SK-N-SH treated with all-trans-retinoic acid at 6 μM for 48 hours (cell line): ENCODE data around the gene NME9.

Experiments used
- ATAC-seq: fragments of 200-7000 bp; cut with Tn5 transposase; 3 replicates; pipeline ENCODE4 v1.9.1; 2020; ENCODE audit warnings: mild to moderate bottlenecking, moderate library complexity
- ARNTL ChIP-seq: fragments of 450-650 bp; formaldehyde crosslinking; IDR thresholded peaks from 2 replicates; pipeline ENCODE4 v1.5.0; 2020; ENCODE audit warnings: low read depth, mild to moderate bottlenecking, moderate library complexity, borderline replicate concordance
- BACH2 ChIP-seq: fragments of 250-450 bp; sonication (Bioruptor Pico); IDR thresholded peaks from 2 replicates; pipeline ENCODE4 v1.9.0; 2021; ENCODE audit warnings: mild to moderate bottlenecking, borderline replicate concordance
- ESRRG ChIP-seq: fragments of 250-450 bp; sonication (Bioruptor Pico); IDR thresholded peaks from 2 replicates; pipeline ENCODE4 v1.6.1; 2021; ENCODE audit warnings: mild to moderate bottlenecking
- ISL1 ChIP-seq: fragments of 250-450 bp; sonication (Bioruptor Pico); IDR thresholded peaks from 2 replicates; pipeline ENCODE4 v2.1.2; 2022; ENCODE audit warnings: mild to moderate bottlenecking, moderate library complexity
- OSR1 ChIP-seq: fragments of 250-450 bp; sonication (Bioruptor Pico); IDR thresholded peaks from 2 replicates; pipeline ENCODE4 v1.8.0; 2022; ENCODE audit warnings: moderate library complexity, mild to moderate bottlenecking, inconsistent platforms
- PPARA ChIP-seq: fragments of 250-450 bp; sonication (Bioruptor Pico); IDR thresholded peaks from 2 replicates; pipeline ENCODE4 v1.5.0; 2020; ENCODE audit warnings: mild to moderate bottlenecking, borderline replicate concordance
- RARB ChIP-seq: fragments of 250-450 bp; sonication (Bioruptor Pico); IDR thresholded peaks from 2 replicates; pipeline ENCODE4 v1.8.0; 2021; ENCODE audit warnings: mild to moderate bottlenecking, moderate library complexity
- SNAI2 ChIP-seq: fragments of 250-450 bp; sonication (Bioruptor Pico); IDR thresholded peaks from 2 replicates; pipeline ENCODE4 v1.5.0; 2020; ENCODE audit warnings: mild to moderate bottlenecking, moderate library complexity
- TOX ChIP-seq: fragments of 250-450 bp; sonication (Bioruptor Pico); IDR thresholded peaks from 2 replicates; pipeline ENCODE4 v1.8.0; 2021; ENCODE audit warnings: mild to moderate bottlenecking, moderate library complexity, borderline replicate concordance
- TSHZ2 ChIP-seq: fragments of 250-450 bp; sonication (Bioruptor Pico); IDR thresholded peaks from 2 replicates; pipeline ENCODE4 v1.5.0; 2020; ENCODE audit warnings: mild to moderate bottlenecking, moderate library complexity
- ZC3H10 ChIP-seq: fragments of 250-450 bp; sonication (Bioruptor Pico); IDR thresholded peaks from 2 replicates; pipeline ENCODE4 v1.5.1; 2021; ENCODE audit warnings: mild to moderate bottlenecking, moderate library complexity
- ZFP3 ChIP-seq: fragments of 250-450 bp; sonication (Bioruptor Pico); IDR thresholded peaks from 2 replicates; pipeline ENCODE4 v1.5.0; 2020; ENCODE audit warnings: mild to moderate bottlenecking, moderate library complexity
- ZFP30 ChIP-seq: fragments of 450-650 bp; formaldehyde crosslinking; IDR thresholded peaks from 2 replicates; pipeline ENCODE4 v1.5.0; 2022; ENCODE audit warnings: mild to moderate bottlenecking, moderate library complexity
- ZNF565 ChIP-seq: fragments of 450-650 bp; formaldehyde crosslinking; conservative IDR thresholded peaks from 2 replicates; pipeline ENCODE4 v1.5.0; 2020; ENCODE audit warnings: low read depth, mild to moderate bottlenecking, moderate library complexity
- ZNF70 ChIP-seq: fragments of 450-650 bp; formaldehyde crosslinking; IDR thresholded peaks from 2 replicates; pipeline ENCODE4 v1.5.0; 2020; ENCODE audit warnings: mild to moderate bottlenecking, moderate library complexity
- ZNF8 ChIP-seq: fragments of 450-650 bp; formaldehyde crosslinking; IDR thresholded peaks from 2 replicates; pipeline ENCODE4 v1.5.0; 2020; ENCODE audit warnings: mild to moderate bottlenecking, moderate library complexity
- TF ChIP-seq, protein P1 (sequence below): fragments of 250-450 bp; sonication (Bioruptor Pico); IDR thresholded peaks from 2 replicates; pipeline ENCODE4 v1.8.0; 2021; ENCODE audit warnings: low read depth, mild to moderate bottlenecking, moderate library complexity, borderline replicate concordance
- TF ChIP-seq, protein P2 (sequence below): fragments of 250-450 bp; sonication (Bioruptor Pico); IDR thresholded peaks from 2 replicates; pipeline ENCODE4 v1.8.0; 2020; ENCODE audit warnings: mild to moderate bottlenecking, moderate library complexity, borderline replicate concordance
- TF ChIP-seq, protein P3 (sequence below): fragments of 250-450 bp; sonication (Bioruptor Pico); IDR thresholded peaks from 2 replicates; pipeline ENCODE4 v1.5.1; 2021; ENCODE audit warnings: mild to moderate bottlenecking, moderate library complexity
- TF ChIP-seq, protein P4 (sequence below): fragments of 250-450 bp; sonication (Bioruptor Pico); IDR thresholded peaks from 2 replicates; pipeline ENCODE4 v1.5.1; 2020; ENCODE audit warnings: low read depth, mild to moderate bottlenecking, moderate library complexity

The NME9 gene

DNA sequence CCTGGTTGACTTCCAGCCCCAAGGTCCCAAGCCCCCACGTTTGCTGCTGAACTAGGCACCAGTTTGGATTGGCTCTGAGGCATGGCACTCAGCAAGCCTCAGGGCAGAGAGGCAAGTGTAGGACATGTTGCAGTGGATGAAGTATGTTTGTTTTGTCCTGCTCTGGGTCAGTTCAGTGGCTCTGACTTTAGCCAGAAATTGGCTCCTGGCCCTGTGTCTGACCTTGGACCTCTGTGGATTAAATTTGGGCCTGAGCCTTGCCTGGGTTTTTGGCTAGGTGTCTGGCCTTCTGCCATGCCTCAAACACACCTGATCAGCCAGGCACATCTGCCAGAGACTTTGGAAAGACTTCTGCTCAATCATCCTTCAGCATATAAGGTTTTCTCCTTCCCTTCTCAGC, 15.1 kb upstream of the NME9 start:
- ATAC-seq: no peak
- TF ChIP-seq OSR1 (CRISPR knock-in tag): no peak
- no peak for TF ChIP-seq ZFP3 (CRISPR knock-in tag)
- no peak for TF ChIP-seq ESRRG (CRISPR knock-in tag)

DNA sequence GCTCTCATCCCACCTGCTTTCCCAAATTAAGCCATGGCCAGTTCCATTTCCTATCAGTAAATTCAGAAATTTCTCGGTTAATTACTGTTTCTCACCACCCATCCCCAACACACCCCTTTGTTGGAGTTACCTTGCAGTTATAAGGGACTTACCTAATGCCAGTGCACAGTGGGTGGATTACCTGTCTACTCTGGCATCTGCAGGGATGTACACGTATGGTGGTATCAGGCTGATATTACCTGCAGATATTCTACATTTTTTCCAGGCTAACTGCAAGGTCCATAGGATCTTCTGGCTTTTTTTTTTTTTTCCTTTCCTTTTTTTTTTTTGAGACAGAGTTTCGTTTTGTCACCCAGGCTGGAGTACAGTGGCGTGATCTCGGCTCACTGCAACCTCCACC, 10.9 kb upstream of the NME9 start:
- TF ChIP-seq ZFP3 (CRISPR knock-in tag) (no peak), PPARA (no peak), ESRRG (CRISPR knock-in tag) (no peak), ZNF8 (CRISPR knock-in tag) (no peak), TSHZ2 (no peak), ZNF565 (no peak), OSR1 (CRISPR knock-in tag) (no peak), ISL1 (CRISPR knock-in tag) (no peak), RARB (CRISPR knock-in tag) (no peak), TOX (CRISPR knock-in tag) (no peak)
- TF ChIP-seq, protein P1, sequence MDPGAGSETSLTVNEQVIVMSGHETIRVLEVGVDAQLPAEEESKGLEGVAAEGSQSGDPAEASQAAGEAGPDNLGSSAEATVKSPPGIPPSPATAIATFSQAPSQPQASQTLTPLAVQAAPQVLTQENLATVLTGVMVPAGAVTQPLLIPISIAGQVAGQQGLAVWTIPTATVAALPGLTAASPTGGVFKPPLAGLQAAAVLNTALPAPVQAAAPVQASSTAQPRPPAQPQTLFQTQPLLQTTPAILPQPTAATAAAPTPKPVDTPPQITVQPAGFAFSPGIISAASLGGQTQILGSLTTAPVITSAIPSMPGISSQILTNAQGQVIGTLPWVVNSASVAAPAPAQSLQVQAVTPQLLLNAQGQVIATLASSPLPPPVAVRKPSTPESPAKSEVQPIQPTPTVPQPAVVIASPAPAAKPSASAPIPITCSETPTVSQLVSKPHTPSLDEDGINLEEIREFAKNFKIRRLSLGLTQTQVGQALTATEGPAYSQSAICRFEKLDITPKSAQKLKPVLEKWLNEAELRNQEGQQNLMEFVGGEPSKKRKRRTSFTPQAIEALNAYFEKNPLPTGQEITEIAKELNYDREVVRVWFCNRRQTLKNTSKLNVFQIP (CRISPR knock-in tag): no peak
- ATAC-seq: no peak

- no peak for ATAC-seq
- TF ChIP-seq BACH2: no peak
- no peak for TF ChIP-seq ARNTL (CRISPR knock-in tag)
- TF ChIP-seq ZNF70: no peak
- TF ChIP-seq ZFP3 (CRISPR knock-in tag): no peak
- TF ChIP-seq PPARA: no peak
- no peak for TF ChIP-seq ZNF565
- TF ChIP-seq, protein P2, sequence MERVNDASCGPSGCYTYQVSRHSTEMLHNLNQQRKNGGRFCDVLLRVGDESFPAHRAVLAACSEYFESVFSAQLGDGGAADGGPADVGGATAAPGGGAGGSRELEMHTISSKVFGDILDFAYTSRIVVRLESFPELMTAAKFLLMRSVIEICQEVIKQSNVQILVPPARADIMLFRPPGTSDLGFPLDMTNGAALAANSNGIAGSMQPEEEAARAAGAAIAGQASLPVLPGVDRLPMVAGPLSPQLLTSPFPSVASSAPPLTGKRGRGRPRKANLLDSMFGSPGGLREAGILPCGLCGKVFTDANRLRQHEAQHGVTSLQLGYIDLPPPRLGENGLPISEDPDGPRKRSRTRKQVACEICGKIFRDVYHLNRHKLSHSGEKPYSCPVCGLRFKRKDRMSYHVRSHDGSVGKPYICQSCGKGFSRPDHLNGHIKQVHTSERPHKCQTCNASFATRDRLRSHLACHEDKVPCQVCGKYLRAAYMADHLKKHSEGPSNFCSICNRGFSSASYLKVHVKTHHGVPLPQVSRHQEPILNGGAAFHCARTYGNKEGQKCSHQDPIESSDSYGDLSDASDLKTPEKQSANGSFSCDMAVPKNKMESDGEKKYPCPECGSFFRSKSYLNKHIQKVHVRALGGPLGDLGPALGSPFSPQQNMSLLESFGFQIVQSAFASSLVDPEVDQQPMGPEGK (CRISPR knock-in tag): no peak
These were observed 9.2 kb upstream of the NME9 start for GRCh38 chr3:138338811-138339210.

GRCh38 chr3:138338244-138338643, 8.6 kb upstream of the NME9 start:
- no peak for ATAC-seq
- TF ChIP-seq, protein P3, sequence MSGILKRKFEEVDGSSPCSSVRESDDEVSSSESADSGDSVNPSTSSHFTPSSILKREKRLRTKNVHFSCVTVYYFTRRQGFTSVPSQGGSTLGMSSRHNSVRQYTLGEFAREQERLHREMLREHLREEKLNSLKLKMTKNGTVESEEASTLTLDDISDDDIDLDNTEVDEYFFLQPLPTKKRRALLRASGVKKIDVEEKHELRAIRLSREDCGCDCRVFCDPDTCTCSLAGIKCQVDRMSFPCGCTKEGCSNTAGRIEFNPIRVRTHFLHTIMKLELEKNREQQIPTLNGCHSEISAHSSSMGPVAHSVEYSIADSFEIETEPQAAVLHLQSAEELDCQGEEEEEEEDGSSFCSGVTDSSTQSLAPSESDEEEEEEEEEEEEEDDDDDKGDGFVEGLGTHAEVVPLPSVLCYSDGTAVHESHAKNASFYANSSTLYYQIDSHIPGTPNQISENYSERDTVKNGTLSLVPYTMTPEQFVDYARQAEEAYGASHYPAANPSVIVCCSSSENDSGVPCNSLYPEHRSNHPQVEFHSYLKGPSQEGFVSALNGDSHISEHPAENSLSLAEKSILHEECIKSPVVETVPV: no peak
- TF ChIP-seq OSR1 (CRISPR knock-in tag) (no peak), RARB (CRISPR knock-in tag) (no peak), SNAI2 (CRISPR knock-in tag) (no peak), ZC3H10 (CRISPR knock-in tag) (no peak), ZFP30 (CRISPR knock-in tag) (no peak)
- TF ChIP-seq, protein P2 (CRISPR knock-in tag): no peak
- TF ChIP-seq, protein P4, sequence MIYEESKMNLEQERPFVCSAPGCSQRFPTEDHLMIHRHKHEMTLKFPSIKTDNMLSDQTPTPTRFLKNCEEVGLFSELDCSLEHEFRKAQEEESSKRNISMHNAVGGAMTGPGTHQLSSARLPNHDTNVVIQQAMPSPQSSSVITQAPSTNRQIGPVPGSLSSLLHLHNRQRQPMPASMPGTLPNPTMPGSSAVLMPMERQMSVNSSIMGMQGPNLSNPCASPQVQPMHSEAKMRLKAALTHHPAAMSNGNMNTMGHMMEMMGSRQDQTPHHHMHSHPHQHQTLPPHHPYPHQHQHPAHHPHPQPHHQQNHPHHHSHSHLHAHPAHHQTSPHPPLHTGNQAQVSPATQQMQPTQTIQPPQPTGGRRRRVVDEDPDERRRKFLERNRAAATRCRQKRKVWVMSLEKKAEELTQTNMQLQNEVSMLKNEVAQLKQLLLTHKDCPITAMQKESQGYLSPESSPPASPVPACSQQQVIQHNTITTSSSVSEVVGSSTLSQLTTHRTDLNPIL (CRISPR knock-in tag): no peak
